Activated naive CD4-positive, alpha-beta T cell treated with anti-CD3 and anti-CD28 coated beads for 36 hours (primary cell): Measurements from ENCODE around the gene TAS1R2. TPM values are rescaled to one million over a fixed set of nuclear protein-coding genes. Genes with fewer than 3 reads are reported as not detected.

Experiments
- CTCF ChIA-PET: fragments of 350-600 bp; sonication (Branson Sonifier 250); formaldehyde crosslinking; loops from one replicate; lab custom pipeline; 2021; ENCODE audit warnings: antibody characterized with exemption; lab: Charles Lee
- DNase-seq: peaks from one replicate; pipeline ENCODE4 v3.0.0-alpha.2; 2020
- H3K27ac Mint-ChIP-seq: one replicate; pipeline ENCODE4 v1.8.0; 2021; ENCODE audit warnings: mild to moderate bottlenecking, mixed read lengths
- H3K27me3 Mint-ChIP-seq: one replicate; pipeline ENCODE4 v1.8.0; 2021; ENCODE audit warnings: low read depth, mixed read lengths
- H3K36me3 Mint-ChIP-seq: one replicate; pipeline ENCODE4 v1.8.0; 2021; ENCODE audit warnings: low read depth, mixed read lengths
- H3K4me1 Mint-ChIP-seq: one replicate; pipeline ENCODE4 v1.8.0; 2021; ENCODE audit warnings: low read depth, mixed read lengths
- H3K4me3 Mint-ChIP-seq: one replicate; pipeline ENCODE4 v1.8.0; 2021; ENCODE audit warnings: mild to moderate bottlenecking, moderate library complexity, mixed read lengths
- H3K9me3 Mint-ChIP-seq: one replicate; pipeline ENCODE4 v1.8.0; 2021; ENCODE audit warnings: mixed read lengths
- intact Hi-C: fragments of 100-400 bp; cut with micrococcal nuclease; formaldehyde crosslinking; loops from one replicate; pipeline ENCODE4 v1.15.1; 2023
- total RNA-seq, 2 experiments: library from RNA; stranded (reverse); gene quantifications; one replicate each; pipeline ENCODE4 v1.2.3, GENCODE V29; 2021

TAS1R2 gene
- not detected for total RNA-seq

DNA sequence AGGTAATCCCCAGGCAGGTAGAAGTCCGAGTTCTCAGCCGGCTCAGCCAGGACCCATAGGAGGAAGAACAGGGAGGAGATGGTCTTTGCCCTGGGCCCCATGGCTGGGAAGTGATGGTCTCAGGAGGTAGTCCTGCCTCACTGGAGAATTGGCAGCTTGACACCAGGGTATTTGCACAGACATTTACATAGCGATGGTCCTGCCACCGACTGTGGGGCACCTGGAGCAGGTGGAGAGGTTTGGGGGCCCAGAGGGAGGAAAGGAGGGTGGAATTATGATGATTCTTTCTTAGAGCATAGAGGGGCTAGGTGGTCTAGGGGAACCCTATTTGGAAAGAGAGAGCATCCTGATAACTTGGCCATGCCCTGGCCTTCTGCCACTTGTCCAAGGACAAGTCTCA is at the start of gene TAS1R2:
TSS of gene TAS1R2 (minus strand) at position 101 of the 400 bp plus-strand sequence. CDS start at position 101, 0 bp downstream.
- Mint-ChIP-seq H3K27me3 (peaks cover 5% of the 10 kb centered on the region), H3K9me3 (no peaks in the 10 kb centered on the region), H3K36me3 (no peaks in the 10 kb centered on the region), H3K4me3 (no peak within 1 kb of the TSS), H3K4me1 (no peaks in the 10 kb centered on the region), H3K27ac (no peak within 1 kb of the TSS)
- CTCF ChIA-PET = no interaction called here
- intact Hi-C loops = no loop called here
- DNase-seq = no peak

DNA sequence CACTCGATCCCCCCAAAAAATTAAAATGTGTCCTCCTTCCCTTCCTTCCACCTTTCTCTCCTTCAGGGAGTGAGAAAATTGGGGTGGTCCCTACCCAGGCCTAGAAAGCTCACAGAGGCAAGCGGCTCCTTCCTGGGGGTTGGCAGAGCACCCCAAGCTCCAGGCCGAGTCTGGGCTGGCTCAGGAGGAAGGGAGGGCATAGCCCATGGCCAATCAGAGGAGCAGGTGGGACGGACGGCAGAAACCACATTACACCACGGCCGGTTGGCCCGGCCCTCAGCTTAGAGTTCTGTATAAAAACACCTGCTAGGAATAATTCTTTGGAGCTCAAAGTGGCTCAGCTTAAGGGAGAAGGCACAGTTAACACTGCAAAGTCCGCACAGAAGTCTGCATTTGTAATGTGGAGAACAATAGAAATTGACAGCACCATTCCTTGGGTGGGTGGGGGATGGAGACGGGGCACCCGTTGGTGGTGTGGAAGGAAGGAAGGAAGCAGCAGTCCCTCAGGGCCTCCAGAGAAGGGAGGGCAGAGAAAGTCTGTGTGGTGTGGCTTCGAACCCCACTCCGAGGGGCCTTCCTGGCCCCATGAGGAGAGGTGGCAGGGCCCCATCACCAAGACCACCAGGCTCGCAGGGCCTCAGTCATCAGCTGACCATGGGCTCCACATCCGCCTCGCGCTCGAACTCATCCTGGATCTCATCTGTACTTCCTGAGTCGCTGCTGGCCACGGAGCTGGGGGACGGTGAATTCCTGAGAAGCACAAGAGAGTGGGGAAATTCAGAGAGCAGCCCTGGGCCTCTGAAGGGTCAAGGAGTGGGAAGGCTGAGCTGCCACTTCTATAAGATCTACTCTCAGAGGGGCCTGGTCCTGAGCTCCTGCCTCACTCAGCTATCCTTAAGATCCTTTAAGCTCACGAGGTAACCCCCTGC is 48.7 kb upstream of the TAS1R2 start:
- DNase-seq = no peak
- H3K9me3 Mint-ChIP-seq = peaks cover 13% of the 10 kb centered on the region
- H3K27me3 Mint-ChIP-seq = no peaks in the 10 kb centered on the region
- peaks cover 27% of the 10 kb centered on the region for H3K4me1 Mint-ChIP-seq
- no peak overlapping the region for H3K27ac Mint-ChIP-seq
- intact Hi-C loops = loop anchor here (1.0 to 10.0 kb wide), 7 partner anchors 43 to 747 kb away; no protein-coding TSS in a partner anchor
- H3K4me3 Mint-ChIP-seq = no peak overlapping the region
- CTCF ChIA-PET = interaction anchor here (0.6 to 3.9 kb wide), 33 partner anchors 8 to 1862 kb away, joined by 3 to 28 read pairs (median 5); no protein-coding TSS in a partner anchor
- peaks cover 37% of the 10 kb centered on the region for H3K36me3 Mint-ChIP-seq

DNA sequence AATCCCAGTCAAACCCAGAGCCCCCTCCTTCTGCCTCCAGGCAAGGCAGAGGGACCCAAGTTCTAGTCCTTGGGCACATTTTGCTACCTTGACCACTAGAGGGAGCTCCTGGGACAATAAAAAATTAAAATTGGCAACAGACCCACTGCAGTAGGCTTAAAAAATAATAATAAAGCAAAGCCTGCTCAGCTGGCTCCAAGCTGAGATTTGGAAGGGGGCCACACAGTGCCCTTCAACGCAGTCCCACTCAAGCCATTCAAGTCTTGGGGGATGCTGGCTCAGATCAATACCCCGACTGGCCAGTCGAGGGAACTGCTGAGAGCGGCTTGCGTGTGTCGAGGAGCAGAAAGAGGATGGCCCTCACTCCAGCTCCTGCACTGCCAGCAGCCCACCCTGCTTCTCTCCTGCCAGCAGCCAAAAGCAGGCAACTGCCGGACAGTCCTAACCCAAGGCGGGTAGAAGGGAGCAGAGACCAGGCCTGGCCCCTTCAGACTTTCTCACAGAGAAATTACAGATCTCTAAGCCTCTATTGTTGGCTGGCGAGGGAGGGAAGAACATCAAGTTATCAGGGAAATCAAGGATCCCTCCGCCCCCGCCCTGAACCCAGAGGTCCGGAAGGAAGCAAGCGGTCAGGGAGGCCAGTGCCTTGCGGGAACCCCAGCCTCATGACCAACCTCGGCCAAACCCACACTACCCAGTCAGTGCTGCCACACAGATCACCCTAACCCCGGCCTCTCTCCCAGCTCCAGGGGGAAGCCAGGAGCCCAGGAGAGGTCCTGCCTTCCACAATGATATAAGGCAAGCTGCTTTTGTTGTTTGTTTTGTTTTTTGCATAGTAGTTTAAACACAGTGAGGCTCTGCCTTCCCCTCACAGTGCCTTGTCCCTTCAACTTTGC is 47.8 kb upstream of the TAS1R2 start:
- H3K27ac Mint-ChIP-seq = no peak overlapping the region
- H3K27me3 Mint-ChIP-seq = no peaks in the 10 kb centered on the region
- H3K4me1 Mint-ChIP-seq = peaks cover 24% of the 10 kb centered on the region
- CTCF ChIA-PET = interaction anchor here (0.6 to 3.9 kb wide), 33 partner anchors 9 to 496 kb away, joined by 3 to 28 read pairs (median 4); partner anchors contain the start of genes EMC1, IFFO2 and MRTO4
- peaks cover 34% of the 10 kb centered on the region for H3K36me3 Mint-ChIP-seq
- peaks cover 13% of the 10 kb centered on the region for H3K9me3 Mint-ChIP-seq
- DNase-seq = peak; percentile 76
- H3K4me3 Mint-ChIP-seq = no peak overlapping the region
- intact Hi-C loops = loop anchor here (1.0 to 10.0 kb wide), 7 partner anchors 44 to 748 kb away; no protein-coding TSS in a partner anchor

DNA sequence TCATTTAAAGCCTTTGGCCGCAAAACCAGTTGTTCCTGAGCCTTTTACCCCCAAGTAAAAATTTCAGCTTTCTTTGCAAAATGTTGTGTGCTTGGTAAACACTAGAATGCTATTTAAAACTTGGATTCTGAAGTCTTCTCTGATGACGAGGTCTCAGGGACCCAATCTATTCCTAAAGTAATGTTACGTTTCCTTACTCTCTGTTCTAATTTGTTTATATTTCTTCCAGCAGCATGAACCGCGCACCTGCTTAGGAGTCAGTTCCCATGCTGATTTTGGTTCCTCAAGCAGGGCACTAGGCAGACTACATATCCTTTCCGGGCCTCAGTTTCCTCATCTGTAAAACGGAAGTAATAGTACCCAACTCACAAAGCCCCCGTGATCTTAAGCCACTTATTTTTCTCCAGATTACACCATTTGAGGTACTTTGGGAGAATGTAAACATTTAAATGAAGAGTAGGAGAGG is 43.9 kb upstream of the TAS1R2 start:
- H3K4me3 Mint-ChIP-seq = peak overlapping the region; percentile 91
- H3K27me3 Mint-ChIP-seq = no peaks in the 10 kb centered on the region
- peaks cover 30% of the 10 kb centered on the region for H3K4me1 Mint-ChIP-seq
- peaks cover 6% of the 10 kb centered on the region for H3K36me3 Mint-ChIP-seq
- DNase-seq = no peak
- CTCF ChIA-PET = interaction anchor here (0.6 to 1.7 kb wide), 10 partner anchors 9 to 185 kb away, joined by 3 to 16 read pairs (median 4); no protein-coding TSS in a partner anchor
- H3K9me3 Mint-ChIP-seq = no peaks in the 10 kb centered on the region
- intact Hi-C loops = loop anchor here (2.0 to 10.0 kb wide), 4 partner anchors 23 to 751 kb away; no protein-coding TSS in a partner anchor
- no peak overlapping the region for H3K27ac Mint-ChIP-seq

DNA sequence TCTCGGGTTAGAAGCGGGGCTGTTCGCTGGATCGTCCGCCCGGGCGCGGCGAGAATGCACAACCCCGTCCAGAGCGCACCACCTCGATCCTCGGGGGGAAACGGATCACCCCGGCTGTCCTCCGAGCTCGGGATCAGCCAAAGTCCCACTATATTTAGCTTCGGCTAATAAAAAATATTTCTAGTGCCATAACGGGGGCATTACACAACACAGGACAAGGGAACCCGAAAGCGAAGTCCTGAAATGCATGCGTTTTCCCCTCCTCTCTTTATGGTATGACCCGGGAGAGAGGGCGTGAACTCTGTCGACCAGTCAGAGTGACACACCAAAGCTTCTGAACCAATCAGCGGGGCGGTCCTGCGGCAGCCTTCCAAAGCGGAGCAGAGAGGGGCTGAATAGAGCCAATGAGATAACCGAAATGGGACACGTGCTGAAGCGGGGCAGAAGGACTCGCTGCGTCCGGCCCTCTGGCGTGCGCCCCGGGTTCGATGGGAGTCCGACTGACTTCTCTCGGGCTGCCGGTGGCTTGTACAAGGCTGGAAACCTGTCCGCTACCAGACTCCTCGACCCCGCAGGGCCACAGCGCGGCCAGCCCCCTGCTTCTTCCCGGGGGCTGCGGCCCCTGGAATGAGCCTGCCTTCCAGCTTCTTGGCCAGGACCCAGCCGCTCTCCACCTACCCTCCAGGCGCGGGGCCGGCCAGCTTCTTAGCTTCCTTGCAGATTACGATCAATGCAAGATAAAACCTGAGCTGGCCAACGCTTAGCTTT is 43.2 kb upstream of the TAS1R2 start, which contains the start of gene ALDH4A1:
TSS of gene ALDH4A1 (minus strand) at position 33 of the 768 bp plus-strand sequence. CDS start at position 1, 32 bp downstream.
- Mint-ChIP-seq H3K9me3 (no peaks in the 10 kb centered on the region), H3K4me1 (peaks cover 30% of the 10 kb centered on the region), H3K27me3 (no peaks in the 10 kb centered on the region), H3K27ac (peak within 1 kb of the TSS; percentile 96), H3K4me3 (peak within 1 kb of the TSS; percentile 91), H3K36me3 (peaks cover under 1% of the 10 kb centered on the region)
- CTCF ChIA-PET = interaction anchor here (0.5 to 1.7 kb wide), 9 partner anchors 10 to 231 kb away, joined by 3 to 16 read pairs (median 4); no protein-coding TSS in a partner anchor
- intact Hi-C loops = loop anchor here (2.0 to 10.0 kb wide), 4 partner anchors 24 to 752 kb away; no protein-coding TSS in a partner anchor
- peak; percentile 97 for DNase-seq

DNA sequence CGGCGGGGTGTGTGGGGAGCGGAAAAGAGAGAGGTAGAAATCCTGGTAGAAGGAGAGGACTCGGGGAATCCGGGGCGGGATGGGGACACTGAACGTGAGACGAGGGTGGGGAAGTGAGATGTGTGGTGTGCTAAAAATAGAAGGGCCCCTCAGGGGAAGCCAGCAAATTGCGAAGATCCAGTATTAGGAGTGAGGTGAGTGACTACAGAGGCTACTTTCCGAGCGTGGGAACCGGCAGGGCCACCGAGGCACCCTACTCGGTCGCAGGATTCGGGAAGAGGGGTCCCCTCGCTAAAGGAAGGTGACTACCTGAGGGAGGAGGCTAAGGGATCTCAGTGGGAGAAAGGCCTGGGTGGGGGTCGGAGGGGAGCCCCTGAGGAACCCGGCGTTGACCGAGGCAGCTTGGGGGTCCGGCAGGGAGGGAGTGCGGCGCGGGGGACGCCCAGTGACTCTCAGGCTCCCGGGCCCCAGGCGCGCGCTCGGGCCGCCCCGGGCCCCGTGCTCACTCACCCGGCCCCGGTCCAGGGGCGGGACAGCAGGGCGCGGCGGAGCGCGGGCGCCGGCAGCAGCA is 42.6 kb upstream of the TAS1R2 start:
- H3K4me1 Mint-ChIP-seq = peaks cover 29% of the 10 kb centered on the region
- H3K27me3 Mint-ChIP-seq = no peaks in the 10 kb centered on the region
- CTCF ChIA-PET = interaction anchor here (0.9 to 1.7 kb wide), 6 partner anchors 9 to 186 kb away, joined by 3 to 16 read pairs (median 3); no protein-coding TSS in a partner anchor
- peak overlapping the region; percentile 91 for H3K4me3 Mint-ChIP-seq
- H3K36me3 Mint-ChIP-seq = no peaks in the 10 kb centered on the region
- intact Hi-C loops = loop anchor here (2.0 to 10.0 kb wide), 4 partner anchors 25 to 753 kb away; no protein-coding TSS in a partner anchor
- H3K9me3 Mint-ChIP-seq = no peaks in the 10 kb centered on the region
- H3K27ac Mint-ChIP-seq = peak overlapping the region; percentile 80
- peak; percentile 33 for DNase-seq

DNA sequence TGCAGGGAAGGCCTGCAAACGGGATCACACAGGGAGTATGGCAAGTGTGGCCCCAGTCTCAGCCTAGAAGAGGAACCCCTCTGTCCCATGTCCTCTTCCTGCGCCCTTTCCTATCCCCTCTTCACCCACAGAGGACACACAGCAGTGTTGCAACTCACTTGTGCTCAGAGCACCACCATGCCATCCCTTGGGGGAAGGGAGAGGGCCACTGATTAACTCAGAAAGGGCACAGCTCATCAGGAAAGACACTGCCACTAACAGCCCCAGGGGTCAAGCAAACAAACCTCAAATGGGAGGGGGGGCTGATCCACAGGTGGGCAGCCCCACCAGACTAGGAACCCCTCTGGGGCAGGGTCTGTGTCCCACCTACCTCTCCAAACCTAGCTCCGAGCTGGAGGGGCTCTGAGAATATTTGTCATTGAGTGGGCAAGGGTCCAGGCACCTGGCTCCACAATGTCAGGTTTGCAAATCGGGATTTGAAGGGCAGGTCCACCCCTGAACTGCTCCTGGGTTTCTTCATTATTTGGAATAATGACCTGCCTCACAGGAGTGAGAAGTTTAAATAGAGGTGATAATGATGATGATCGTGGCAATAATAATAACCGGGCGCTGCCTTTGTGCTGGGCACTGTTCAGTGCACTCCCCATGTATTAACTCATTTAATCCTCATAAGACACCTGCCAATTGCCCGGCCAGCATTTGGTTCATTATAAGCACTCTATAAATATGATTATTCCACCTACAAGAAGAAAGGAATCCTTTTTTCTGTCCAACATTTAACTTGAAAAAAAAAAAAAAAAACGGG is 41.9 kb upstream of the TAS1R2 start:
- H3K27me3 Mint-ChIP-seq = no peaks in the 10 kb centered on the region
- CTCF ChIA-PET = interaction anchor here (0.9 to 1.0 kb wide), 2 partner anchors 173 to 212 kb away, joined by 3 read pairs; no protein-coding TSS in a partner anchor
- H3K27ac Mint-ChIP-seq = peak overlapping the region; percentile 80
- H3K4me1 Mint-ChIP-seq = peaks cover 29% of the 10 kb centered on the region
- no peak for DNase-seq
- no peaks in the 10 kb centered on the region for H3K36me3 Mint-ChIP-seq
- H3K4me3 Mint-ChIP-seq = peak overlapping the region; percentile 91
- no peaks in the 10 kb centered on the region for H3K9me3 Mint-ChIP-seq
- intact Hi-C loops = loop anchor here (10.0 kb wide), 1 partner anchor 753 kb away; no protein-coding TSS in a partner anchor

DNA sequence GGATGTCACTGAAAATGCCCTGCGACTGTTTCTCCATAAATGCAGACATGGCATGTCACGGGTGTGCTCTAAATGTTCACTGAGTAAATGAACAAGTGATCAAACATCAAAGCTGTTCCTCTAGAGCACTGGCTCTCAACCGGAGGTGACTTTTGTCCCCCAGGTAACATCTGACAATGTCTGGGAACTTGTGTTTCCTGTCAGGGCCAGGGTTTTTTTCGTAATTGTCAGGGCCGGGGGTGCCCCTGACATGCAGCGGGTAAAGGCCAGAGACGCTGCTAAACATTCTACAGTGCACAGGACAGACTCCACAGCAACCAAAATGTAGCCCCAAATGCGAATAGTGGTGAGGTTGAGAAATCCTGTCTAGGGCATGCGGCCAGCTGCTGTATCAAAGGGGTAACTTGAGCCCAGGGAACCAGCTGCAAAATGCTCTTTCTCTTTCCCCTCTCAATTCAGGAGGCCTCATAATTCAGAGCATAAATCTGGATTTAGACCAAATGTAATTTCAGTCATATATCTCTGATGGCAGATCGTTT is 40.9 kb upstream of the TAS1R2 start:
- CTCF ChIA-PET = interaction anchor here (1.0 to 1.6 kb wide), 3 partner anchors 8 to 213 kb away, joined by 3 to 5 read pairs (median 3); no protein-coding TSS in a partner anchor
- no peaks in the 10 kb centered on the region for H3K27me3 Mint-ChIP-seq
- peaks cover 29% of the 10 kb centered on the region for H3K4me1 Mint-ChIP-seq
- peak; percentile 76 for DNase-seq
- H3K4me3 Mint-ChIP-seq = peak overlapping the region; percentile 36
- H3K27ac Mint-ChIP-seq = peak overlapping the region; percentile 77
- no peaks in the 10 kb centered on the region for H3K9me3 Mint-ChIP-seq
- intact Hi-C loops = loop anchor here (10.0 kb wide), 1 partner anchor 754 kb away; no protein-coding TSS in a partner anchor
- H3K36me3 Mint-ChIP-seq = no peaks in the 10 kb centered on the region

DNA sequence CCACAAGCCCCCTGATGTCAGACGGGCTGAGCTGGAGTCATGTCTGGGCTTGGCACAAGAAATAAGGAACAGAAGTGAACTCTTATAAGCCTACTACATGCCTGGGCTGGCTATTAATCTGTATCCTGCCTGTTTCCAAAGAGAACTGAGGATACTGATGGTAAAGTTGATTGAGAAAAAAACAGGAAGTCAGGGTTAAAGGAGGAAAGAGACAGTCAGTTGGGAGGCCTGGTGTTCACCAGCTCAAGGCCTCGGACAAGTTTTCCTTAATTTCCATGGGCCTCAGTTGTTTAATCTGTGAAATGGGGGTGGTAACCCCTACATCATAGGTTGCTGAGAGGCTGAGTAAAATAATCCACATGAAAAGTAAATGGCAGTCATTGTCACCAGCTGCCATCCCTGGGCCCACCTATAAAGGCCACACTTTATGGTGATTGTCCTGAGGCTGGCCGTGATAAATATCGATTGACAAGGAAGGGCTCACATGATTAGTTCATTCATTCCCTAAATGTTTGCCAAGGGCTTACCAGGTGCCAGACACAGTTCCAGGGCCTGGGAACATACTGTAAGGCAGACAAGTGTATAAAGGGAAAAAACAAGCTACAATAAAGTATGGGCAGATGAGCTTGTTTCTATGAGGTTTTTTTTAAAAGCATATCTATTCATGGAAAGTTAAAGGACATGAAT is 40.0 kb upstream of the TAS1R2 start:
- Mint-ChIP-seq H3K4me1 (peaks cover 29% of the 10 kb centered on the region), H3K36me3 (no peaks in the 10 kb centered on the region), H3K27me3 (no peaks in the 10 kb centered on the region), H3K27ac (no peak overlapping the region), H3K4me3 (no peak overlapping the region), H3K9me3 (no peaks in the 10 kb centered on the region)
- CTCF ChIA-PET = interaction anchor here (0.7 to 1.6 kb wide), 4 partner anchors 9 to 16 kb away, joined by 3 to 5 read pairs (median 4); no protein-coding TSS in a partner anchor
- no peak for DNase-seq
- intact Hi-C loops = loop anchor here (10.0 kb wide), 1 partner anchor 755 kb away; no protein-coding TSS in a partner anchor
